ENCODE data around the gene CIRBP.

The CIRBP gene

GRCh38 chr19:1222394-1222793 lies 46.7 kb upstream of the CIRBP start:
- ChIA-PET POLR2A (no interaction called here), CTCF (interaction anchor here (0.6 to 2.7 kb wide), 6 partner anchors 8 to 157 kb away, joined by 3 to 17 read pairs (median 10); partner anchors contain the start of genes ATP5F1D and CBARP)
- no peak overlapping the region for H3K4me3 ChIP-seq (ENCODE audit: low read depth, low read length)
- DNase-seq (ENCODE audit: low read depth, low spot score) = no peak
- no peak for TF ChIP-seq CTCF (IDR thresholded peaks at IDR 0.05; ENCODE audit: insufficient read depth, low read length, missing control alignments)

GRCh38 chr19:1223018-1223855 lies 45.9 kb upstream of the CIRBP start:
- ChIA-PET POLR2A (no interaction called here), CTCF (interaction anchor here (0.6 to 2.7 kb wide), 6 partner anchors 9 to 158 kb away, joined by 3 to 17 read pairs (median 10); partner anchors contain the start of genes ATP5F1D and CBARP)
- no peak for DNase-seq (ENCODE audit: low read depth, low spot score)
- no peak overlapping the region for H3K4me3 ChIP-seq (ENCODE audit: low read depth, low read length)
- TF ChIP-seq CTCF (IDR thresholded peaks at IDR 0.05; ENCODE audit: insufficient read depth, low read length, missing control alignments) = peak; percentile 57

- TF ChIP-seq CTCF (IDR thresholded peaks at IDR 0.05; ENCODE audit: insufficient read depth, low read length, missing control alignments) = no peak
- no peak overlapping the region for H3K4me3 ChIP-seq (ENCODE audit: low read depth, low read length)
- POLR2A ChIA-PET = interaction anchor here (1.4 kb wide), 1 partner anchor 10 kb away, joined by 5 read pairs; no protein-coding TSS in a partner anchor
- CTCF ChIA-PET = interaction anchor here (2.0 to 2.4 kb wide), 3 partner anchors 10 to 16 kb away, joined by 7 to 17 read pairs (median 12); partner anchors contain the start of genes ATP5F1D and CBARP
- no peak for DNase-seq (ENCODE audit: low read depth, low spot score)
Measured at GRCh38 chr19:1224047-1224825, 44.9 kb upstream of the CIRBP start.

- no peak for TF ChIP-seq CTCF (IDR thresholded peaks at IDR 0.05; ENCODE audit: insufficient read depth, low read length, missing control alignments)
- DNase-seq (ENCODE audit: low read depth, low spot score) = no peak
- CTCF ChIA-PET = interaction anchor here (1.0 to 1.4 kb wide), 7 partner anchors 8 to 200 kb away, joined by 3 to 8 read pairs (median 3); no protein-coding TSS in a partner anchor
- POLR2A ChIA-PET = interaction anchor here (1.4 kb wide), 1 partner anchor 11 kb away, joined by 5 read pairs; no protein-coding TSS in a partner anchor
- H3K4me3 ChIP-seq (ENCODE audit: low read depth, low read length) = no peak overlapping the region
Measured at GRCh38 chr19:1224847-1225246, 44.3 kb upstream of the CIRBP start.

GRCh38 chr19:1225440-1226226 lies 43.5 kb upstream of the CIRBP start:
- POLR2A ChIA-PET = interaction anchor here (1.4 kb wide), 1 partner anchor 12 kb away, joined by 5 read pairs; no protein-coding TSS in a partner anchor
- TF ChIP-seq CTCF (IDR thresholded peaks at IDR 0.05; ENCODE audit: insufficient read depth, low read length, missing control alignments) = no peak
- no peak overlapping the region for H3K4me3 ChIP-seq (ENCODE audit: low read depth, low read length)
- CTCF ChIA-PET = interaction anchor here (0.7 to 1.4 kb wide), 10 partner anchors 9 to 201 kb away, joined by 3 to 8 read pairs (median 3); no protein-coding TSS in a partner anchor
- DNase-seq (ENCODE audit: low read depth, low spot score) = no peak
